GM10847 (cell line): ENCODE measurements around the gene SLC25A42.

ENCODE experiments used
- POLR2A ChIP-seq: IDR thresholded peaks from 2 replicates; pipeline ENCODE4 v1.6.1; 2011; ENCODE audit not compliant: insufficient read length; ENCODE audit errors: extremely low read depth

Gene SLC25A42

GRCh38 chr19:19154768-19155494, 91.1 kb downstream of the SLC25A42 start:
- no peak for TF ChIP-seq POLR2A

- TF ChIP-seq POLR2A: no peak
These were observed 91.9 kb downstream of the SLC25A42 start for GRCh38 chr19:19155495-19156219.

DNA sequence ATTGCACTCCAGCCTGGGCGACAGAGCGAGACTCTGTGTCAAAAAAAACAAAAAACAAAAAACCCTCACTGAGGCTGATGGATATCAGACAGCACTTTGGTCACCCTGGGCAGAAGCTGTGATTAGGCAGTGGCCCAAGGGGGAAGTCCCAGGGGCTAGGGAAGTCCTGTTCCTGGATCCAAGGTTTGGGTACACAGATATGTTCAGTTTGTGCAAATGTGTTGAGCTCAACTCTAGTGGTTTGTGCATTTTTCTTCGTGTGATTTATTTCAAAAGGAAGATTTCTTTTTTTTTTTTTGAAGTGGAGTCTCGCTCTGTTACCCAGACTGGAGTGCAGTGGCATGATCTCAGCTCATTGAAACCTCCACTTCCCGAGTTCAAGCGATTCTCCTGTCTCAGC, 94.0 kb downstream of the SLC25A42 start:
- TF ChIP-seq POLR2A: no peak

DNA sequence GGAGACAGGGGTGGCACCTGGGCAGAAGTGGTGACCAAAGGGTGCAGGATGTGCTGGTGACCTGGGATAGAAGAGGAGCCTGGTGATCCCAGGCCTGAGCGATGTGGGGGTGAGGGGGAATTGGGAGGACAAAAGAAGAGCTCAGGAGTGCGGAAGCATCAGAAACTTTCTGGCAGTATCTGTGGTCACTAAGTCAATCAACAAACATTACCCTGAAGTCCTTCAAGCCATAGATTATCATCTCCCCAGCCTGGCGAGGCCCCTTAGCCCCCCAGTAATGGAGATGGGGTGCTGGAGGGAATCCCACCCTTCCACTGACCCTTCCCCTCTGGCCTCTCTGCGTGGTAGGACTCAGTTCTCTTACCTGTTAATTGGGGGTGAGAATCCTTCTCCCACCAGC, 95.7 kb downstream of the SLC25A42 start:
- TF ChIP-seq POLR2A: no peak

- no peak for TF ChIP-seq POLR2A
These were observed 96.8 kb downstream of the SLC25A42 start for GRCh38 chr19:19160461-19161035.

GRCh38 chr19:19162495-19162894, 98.7 kb downstream of the SLC25A42 start:
- TF ChIP-seq POLR2A: no peak
